HepG2 (cell line): ENCODE measurements around the gene MEF2B. TPM values are rescaled to one million over a fixed set of nuclear protein-coding genes. Genes with fewer than 3 reads are reported as not detected.

Source experiments
- ARID2 ChIP-seq: sonication (generic); formaldehyde crosslinking; IDR thresholded peaks from 2 replicates; pipeline ENCODE4 v1.8.1; 2022; ENCODE audit warnings: mild to moderate bottlenecking, missing genetic modification reagents, borderline replicate concordance
- ATAD3A ChIP-seq: sonication (generic); formaldehyde crosslinking; IDR thresholded peaks from 2 replicates; pipeline ENCODE4 v1.4.0; 2020; ENCODE audit warnings: missing genetic modification reagents
- ATF1 ChIP-seq: IDR thresholded peaks from 2 replicates; pipeline ENCODE4 v1.6.1; 2016; ENCODE audit warnings: mild to moderate bottlenecking, control low read depth
- ATRX ChIP-seq: sonication (generic); formaldehyde crosslinking; IDR thresholded peaks from 2 replicates; pipeline ENCODE4 v1.4.0; 2020; ENCODE audit warnings: missing genetic modification reagents, borderline replicate concordance
- BCL6 ChIP-seq: IDR thresholded peaks from 2 replicates; pipeline ENCODE4 v1.6.1; 2016; ENCODE audit warnings: missing genetic modification reagents, missing compliant biosample characterization
- MEIS2 ChIP-seq: sonication (generic); formaldehyde crosslinking; IDR thresholded peaks from 2 replicates; pipeline ENCODE4 v1.9.0; 2021; ENCODE audit warnings: mild to moderate bottlenecking, missing genetic modification reagents
- NONO ChIP-seq, 2 experiments: fragments of 450-650 bp in 1 of 2; sonication (generic) in 1 of 2; formaldehyde crosslinking in 1 of 2; IDR thresholded peaks in 1 of 2; conservative IDR thresholded peaks in 1 of 2; 2 replicates each; pipeline versions ENCODE4 v1.6.1 to v1.8.0; 2017 to 2022; ENCODE audit warnings: mild to moderate bottlenecking in 1 of 2, missing genetic modification reagents in 1 of 2, moderate library complexity in 1 of 2
- RFX5 ChIP-seq: IDR thresholded peaks from 2 replicates; pipeline ENCODE4 v1.6.1; 2011; ENCODE audit warnings: low read depth, low read length, improper control_type of control experiment
- SNAPC2 ChIP-seq: sonication (generic); formaldehyde crosslinking; IDR thresholded peaks from 2 replicates; pipeline ENCODE4 v1.8.1; 2022; ENCODE audit warnings: mild to moderate bottlenecking, missing genetic modification reagents
- ZC3H4 ChIP-seq: sonication (generic); formaldehyde crosslinking; IDR thresholded peaks from 2 replicates; pipeline ENCODE4 v1.4.0; 2020; ENCODE audit warnings: missing genetic modification reagents, borderline replicate concordance
- ZNF34 ChIP-seq: sonication (generic); formaldehyde crosslinking; IDR thresholded peaks from 2 replicates; pipeline ENCODE4 v1.4.0; 2020; ENCODE audit warnings: mild to moderate bottlenecking, missing genetic modification reagents, borderline replicate concordance
- ZNF557 ChIP-seq: sonication (generic); formaldehyde crosslinking; IDR thresholded peaks from 2 replicates; pipeline ENCODE4 v1.4.0; 2020; ENCODE audit warnings: missing genetic modification reagents
- ZNF562 ChIP-seq: sonication (generic); formaldehyde crosslinking; IDR thresholded peaks from 2 replicates; pipeline ENCODE4 v1.8.0; 2022; ENCODE audit warnings: missing genetic modification reagents, borderline replicate concordance
- polyA plus RNA-seq, 8 experiments: library from polyadenylated mRNA; depleted of rRNA in 3 of 8; stranded (reverse) in 7 of 8; unstranded in 1 of 8; fragments of >200 nt; fragmentation: Illumina TruSeq in 4 of 8; extraction: Trizol in 4 of 8; gene quantifications; 2 replicates each; pipeline versions ENCODE4 v1.2.1 to v1.2.3, GENCODE V29; 2011 to 2016; ENCODE audit warnings: low read depth in 4 of 8, missing spikeins in 1 of 8, mixed read lengths in 1 of 8; ENCODE audit not compliant: insufficient read depth in 1 of 8
- total RNA-seq, 5 experiments: library from RNA; depleted of rRNA; stranded (reverse); fragments of >200 nt; fragmentation: Illumina TruSeq; extraction: Trizol; gene quantifications; 2 replicates each; pipeline ENCODE4 v1.2.3, GENCODE V29; 2016; ENCODE audit warnings: low read depth in 1 of 5
- TF ChIP-seq, protein P1 (sequence below): IDR thresholded peaks from 2 replicates; pipeline ENCODE4 v1.6.1; 2016; ENCODE audit warnings: low read depth
- TF ChIP-seq, protein P2 (sequence below): sonication (generic); formaldehyde crosslinking; IDR thresholded peaks from 2 replicates; pipeline ENCODE4 v1.5.1; 2020; ENCODE audit warnings: mild to moderate bottlenecking, moderate library complexity, missing genetic modification reagents
- TF ChIP-seq, protein P3 (sequence below): sonication (generic); formaldehyde crosslinking; IDR thresholded peaks from 2 replicates; pipeline ENCODE4 v1.5.1; 2020; ENCODE audit warnings: missing genetic modification reagents, mild to moderate bottlenecking, borderline replicate concordance
- TF ChIP-seq, protein P4 (sequence below): sonication (generic); formaldehyde crosslinking; IDR thresholded peaks from 2 replicates; pipeline ENCODE4 v1.4.0; 2020; ENCODE audit warnings: missing genetic modification reagents
- TF ChIP-seq, protein P5 (sequence below): sonication (generic); formaldehyde crosslinking; IDR thresholded peaks from 2 replicates; pipeline ENCODE4 v1.8.0; 2022; ENCODE audit warnings: missing genetic modification reagents, mild to moderate bottlenecking, inconsistent platforms, borderline replicate concordance

The MEF2B gene
- total and polyA plus RNA-seq, 2 of the 13 experiments (the other 11 are each of a cell fraction or from before 2014, with no cell fraction given), result 1.2 to 1.7 TPM

DNA sequence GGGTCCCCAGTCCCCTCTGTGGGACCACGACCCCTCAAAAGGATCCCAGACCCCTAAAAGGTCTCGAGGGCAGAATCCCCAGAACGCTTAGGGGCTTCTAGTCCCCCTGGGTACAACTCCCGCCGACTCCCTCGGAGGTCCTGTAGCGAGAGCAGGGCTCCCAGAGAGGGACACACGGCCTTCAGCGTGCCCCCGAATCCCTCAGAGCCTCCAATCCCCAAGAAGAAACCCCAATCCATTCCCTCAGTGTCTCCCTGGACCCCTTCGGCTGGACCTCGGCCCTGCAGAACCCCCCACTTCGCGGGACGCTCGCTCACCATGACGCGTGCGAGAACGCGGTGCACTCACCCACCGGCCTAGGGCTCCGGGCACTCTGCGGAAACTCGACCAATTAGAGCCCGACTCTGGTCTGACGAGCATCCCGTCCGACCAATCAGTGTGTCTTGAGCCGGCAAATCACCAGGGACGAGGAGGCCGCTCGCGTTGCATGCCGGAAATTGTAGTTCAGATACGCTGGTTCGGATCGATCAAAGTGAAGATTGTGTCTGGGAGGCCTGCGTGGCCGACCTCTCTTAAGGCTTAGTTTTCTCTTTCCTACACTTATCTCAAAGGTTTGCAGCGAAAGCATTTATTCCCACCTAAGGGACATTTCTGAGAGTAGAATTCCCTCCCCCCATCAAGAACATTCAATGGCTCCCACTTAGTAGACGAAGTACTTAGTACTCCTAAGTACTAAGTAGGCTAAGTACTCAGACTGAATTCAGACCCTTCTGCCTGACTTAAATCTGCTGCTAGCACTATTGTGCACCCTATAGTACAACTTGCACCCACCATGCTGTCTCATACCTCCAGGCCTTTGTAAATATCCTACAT, 31.7 kb downstream of the MEF2B start, which contains the start of gene TMEM161A (continued):
- TF ChIP-seq ZNF34, result no peak
- TF ChIP-seq, protein P1, sequence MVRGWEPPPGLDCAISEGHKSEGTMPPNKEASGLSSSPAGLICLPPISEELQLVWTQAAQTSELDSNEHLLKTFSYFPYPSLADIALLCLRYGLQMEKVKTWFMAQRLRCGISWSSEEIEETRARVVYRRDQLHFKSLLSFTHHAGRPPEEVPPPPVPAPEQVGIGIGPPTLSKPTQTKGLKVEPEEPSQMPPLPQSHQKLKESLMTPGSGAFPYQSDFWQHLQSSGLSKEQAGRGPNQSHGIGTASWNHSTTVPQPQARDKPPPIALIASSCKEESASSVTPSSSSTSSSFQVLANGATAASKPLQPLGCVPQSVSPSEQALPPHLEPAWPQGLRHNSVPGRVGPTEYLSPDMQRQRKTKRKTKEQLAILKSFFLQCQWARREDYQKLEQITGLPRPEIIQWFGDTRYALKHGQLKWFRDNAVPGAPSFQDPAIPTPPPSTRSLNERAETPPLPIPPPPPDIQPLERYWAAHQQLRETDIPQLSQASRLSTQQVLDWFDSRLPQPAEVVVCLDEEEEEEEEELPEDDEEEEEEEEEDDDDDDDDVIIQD (CRISPR knock-in tag), result no peak
- no peak for TF ChIP-seq BCL6 (CRISPR knock-in tag)
- TF ChIP-seq NONO (IDR thresholded peaks at IDR 0.05), result no peak
- no peak for TF ChIP-seq NONO (CRISPR knock-in tag; conservative IDR thresholded peaks at IDR 0.05)
- TF ChIP-seq, protein P2, sequence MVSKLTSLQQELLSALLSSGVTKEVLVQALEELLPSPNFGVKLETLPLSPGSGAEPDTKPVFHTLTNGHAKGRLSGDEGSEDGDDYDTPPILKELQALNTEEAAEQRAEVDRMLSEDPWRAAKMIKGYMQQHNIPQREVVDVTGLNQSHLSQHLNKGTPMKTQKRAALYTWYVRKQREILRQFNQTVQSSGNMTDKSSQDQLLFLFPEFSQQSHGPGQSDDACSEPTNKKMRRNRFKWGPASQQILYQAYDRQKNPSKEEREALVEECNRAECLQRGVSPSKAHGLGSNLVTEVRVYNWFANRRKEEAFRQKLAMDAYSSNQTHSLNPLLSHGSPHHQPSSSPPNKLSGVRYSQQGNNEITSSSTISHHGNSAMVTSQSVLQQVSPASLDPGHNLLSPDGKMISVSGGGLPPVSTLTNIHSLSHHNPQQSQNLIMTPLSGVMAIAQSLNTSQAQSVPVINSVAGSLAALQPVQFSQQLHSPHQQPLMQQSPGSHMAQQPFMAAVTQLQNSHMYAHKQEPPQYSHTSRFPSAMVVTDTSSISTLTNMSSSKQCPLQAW, result peak; percentile 60; the same call in 1 of the 2 replicates
- no peak for TF ChIP-seq ATRX
- no peak for TF ChIP-seq SNAPC2 (CRISPR knock-in tag)
- no peak for TF ChIP-seq ZNF562
- TF ChIP-seq, protein P3, sequence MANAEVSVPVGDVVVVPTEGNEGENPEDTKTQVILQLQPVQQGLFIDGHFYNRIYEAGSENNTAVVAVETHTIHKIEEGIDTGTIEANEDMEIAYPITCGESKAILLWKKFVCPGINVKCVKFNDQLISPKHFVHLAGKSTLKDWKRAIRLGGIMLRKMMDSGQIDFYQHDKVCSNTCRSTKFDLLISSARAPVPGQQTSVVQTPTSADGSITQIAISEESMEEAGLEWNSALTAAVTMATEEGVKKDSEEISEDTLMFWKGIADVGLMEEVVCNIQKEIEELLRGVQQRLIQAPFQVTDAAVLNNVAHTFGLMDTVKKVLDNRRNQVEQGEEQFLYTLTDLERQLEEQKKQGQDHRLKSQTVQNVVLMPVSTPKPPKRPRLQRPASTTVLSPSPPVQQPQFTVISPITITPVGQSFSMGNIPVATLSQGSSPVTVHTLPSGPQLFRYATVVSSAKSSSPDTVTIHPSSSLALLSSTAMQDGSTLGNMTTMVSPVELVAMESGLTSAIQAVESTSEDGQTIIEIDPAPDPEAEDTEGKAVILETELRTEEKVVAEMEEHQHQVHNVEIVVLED (CRISPR knock-in tag), result peak; percentile 78; the same call in 1 of the 2 replicates
- TF ChIP-seq RFX5, result peak; percentile 68; the same call in 1 of the 2 replicates
- TF ChIP-seq ATAD3A (CRISPR knock-in tag), result no peak
- TF ChIP-seq, protein P4, sequence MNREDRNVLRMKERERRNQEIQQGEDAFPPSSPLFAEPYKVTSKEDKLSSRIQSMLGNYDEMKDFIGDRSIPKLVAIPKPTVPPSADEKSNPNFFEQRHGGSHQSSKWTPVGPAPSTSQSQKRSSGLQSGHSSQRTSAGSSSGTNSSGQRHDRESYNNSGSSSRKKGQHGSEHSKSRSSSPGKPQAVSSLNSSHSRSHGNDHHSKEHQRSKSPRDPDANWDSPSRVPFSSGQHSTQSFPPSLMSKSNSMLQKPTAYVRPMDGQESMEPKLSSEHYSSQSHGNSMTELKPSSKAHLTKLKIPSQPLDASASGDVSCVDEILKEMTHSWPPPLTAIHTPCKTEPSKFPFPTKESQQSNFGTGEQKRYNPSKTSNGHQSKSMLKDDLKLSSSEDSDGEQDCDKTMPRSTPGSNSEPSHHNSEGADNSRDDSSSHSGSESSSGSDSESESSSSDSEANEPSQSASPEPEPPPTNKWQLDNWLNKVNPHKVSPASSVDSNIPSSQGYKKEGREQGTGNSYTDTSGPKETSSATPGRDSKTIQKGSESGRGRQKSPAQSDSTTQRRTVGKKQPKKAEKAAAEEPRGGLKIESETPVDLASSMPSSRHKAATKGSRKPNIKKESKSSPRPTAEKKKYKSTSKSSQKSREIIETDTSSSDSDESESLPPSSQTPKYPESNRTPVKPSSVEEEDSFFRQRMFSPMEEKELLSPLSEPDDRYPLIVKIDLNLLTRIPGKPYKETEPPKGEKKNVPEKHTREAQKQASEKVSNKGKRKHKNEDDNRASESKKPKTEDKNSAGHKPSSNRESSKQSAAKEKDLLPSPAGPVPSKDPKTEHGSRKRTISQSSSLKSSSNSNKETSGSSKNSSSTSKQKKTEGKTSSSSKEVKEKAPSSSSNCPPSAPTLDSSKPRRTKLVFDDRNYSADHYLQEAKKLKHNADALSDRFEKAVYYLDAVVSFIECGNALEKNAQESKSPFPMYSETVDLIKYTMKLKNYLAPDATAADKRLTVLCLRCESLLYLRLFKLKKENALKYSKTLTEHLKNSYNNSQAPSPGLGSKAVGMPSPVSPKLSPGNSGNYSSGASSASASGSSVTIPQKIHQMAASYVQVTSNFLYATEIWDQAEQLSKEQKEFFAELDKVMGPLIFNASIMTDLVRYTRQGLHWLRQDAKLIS (CRISPR knock-in tag), result no peak
- TF ChIP-seq ZC3H4 (CRISPR knock-in tag), result no peak
- no peak for TF ChIP-seq MEIS2 (CRISPR knock-in tag)
- 0 out of 2 replicates have a peak, but pooled peaks have one; percentile 34 for TF ChIP-seq ZNF557 (CRISPR knock-in tag)
- TF ChIP-seq, protein P5, sequence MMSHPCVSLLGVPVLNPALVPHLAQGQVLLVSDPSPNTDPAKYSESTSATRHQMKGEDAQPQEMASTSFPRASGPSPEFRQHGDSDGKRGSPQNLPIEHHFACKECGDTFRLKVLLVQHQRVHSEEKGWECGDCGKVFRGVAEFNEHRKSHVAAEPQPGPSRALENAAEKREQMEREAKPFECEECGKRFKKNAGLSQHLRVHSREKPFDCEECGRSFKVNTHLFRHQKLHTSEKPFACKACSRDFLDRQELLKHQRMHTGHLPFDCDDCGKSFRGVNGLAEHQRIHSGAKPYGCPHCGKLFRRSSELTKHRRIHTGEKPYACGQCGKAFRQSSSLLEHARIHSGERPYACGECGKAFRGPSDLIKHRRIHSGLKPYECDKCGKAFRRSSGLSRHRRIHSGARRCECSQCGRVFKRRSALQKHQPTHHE (CRISPR knock-in tag), result no peak
- TF ChIP-seq ATF1, result peak; percentile 86
- TF ChIP-seq ARID2, result no peak
